ENCODE results near the gene COL7A1.

DNA sequence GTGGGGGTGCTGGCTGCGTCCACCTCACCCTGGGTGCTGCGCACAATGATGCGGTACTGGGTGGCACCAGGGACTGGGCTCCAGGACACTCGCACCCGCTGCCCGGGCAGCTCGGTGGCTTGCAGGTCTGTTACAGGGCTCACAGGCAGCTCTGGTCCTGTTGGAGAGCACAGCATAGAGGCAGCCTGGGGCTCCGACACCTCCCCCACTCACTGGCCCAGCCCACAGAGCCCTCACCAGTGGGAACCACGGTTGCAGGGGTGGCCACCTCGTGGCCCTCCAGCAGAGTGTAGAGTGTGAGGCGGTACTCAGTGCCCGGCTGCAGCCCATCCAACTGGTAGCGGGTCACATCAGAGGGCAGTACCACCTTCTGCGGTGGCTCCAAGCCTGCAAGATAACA lies 3.7 kb downstream of the COL7A1 start:
- TF ChIP-seq EZH2 (IDR thresholded peaks at IDR 0.05; ENCODE audit: borderline replicate concordance, low read depth, low read length, poor library complexity, severe bottlenecking) = no peak
- TF ChIP-seq CTCF (conservative IDR thresholded peaks at IDR 0.05; ENCODE audit: low read depth, low read length) = no peak

Measured in A673 (cell line).